SK-N-SH (cell line): ENCODE results near the gene PDZK1IP1. TPM values are rescaled to one million over a fixed set of nuclear protein-coding genes. Genes with fewer than 3 reads are reported as not detected.

ENCODE experiments used
- CTCF ChIA-PET: fragments of 300-600, 350-600 bp; formaldehyde crosslinking; extraction: SDS; loops from one replicate; lab custom pipeline; 2021; lab: Yijun Ruan, JAX
- POLR2A ChIA-PET: fragments of 350-600 bp; sonication (Branson Sonifier 250); formaldehyde crosslinking; extraction: SDS; loops from one replicate; lab custom pipeline; 2020; ENCODE audit warnings: antibody characterized with exemption, inconsistent platforms; lab: Yijun Ruan, JAX
- DNase-seq: peaks from one replicate; pipeline ENCODE4 v3.0.0; 2012
- H2AFZ ChIP-seq: fragments of 200-600 bp; sonication (generic); 2 replicates; pipeline ENCODE4 v1.8.1; 2016; ENCODE audit warnings: antibody characterized with exemption, mild to moderate bottlenecking, low read depth
- H3F3A ChIP-seq: fragments of 200-600 bp; sonication (generic); replicated peaks from 2 replicates; pipeline ENCODE3; 2016; ENCODE audit warnings: antibody characterized with exemption, mild to moderate bottlenecking; ENCODE audit not compliant: insufficient read depth
- H3K27ac ChIP-seq, 2 experiments: fragments of 200-500 bp in 1 of 2; fragments of 200-600 bp in 1 of 2; sonication (Bioruptor generic) in 1 of 2; sonication (generic), shearing (Covaris generic) in 1 of 2; 2 replicates each; pipeline versions ENCODE4 v1.5.1 to v1.6.1; 2014 to 2016; ENCODE audit warnings: low read depth in 2 of 2, inconsistent platforms in 1 of 2, low read length in 1 of 2, mild to moderate bottlenecking in 1 of 2, mixed read lengths in 1 of 2
- H3K27me3 ChIP-seq: fragments of 200-600 bp; sonication (generic), shearing (Covaris generic); 2 replicates; pipeline ENCODE4 v1.6.1; 2016; ENCODE audit warnings: mixed run types; ENCODE audit not compliant: insufficient read depth
- H3K36me3 ChIP-seq, 2 experiments: fragments of 200-500 bp in 1 of 2; fragments of 200-600 bp in 1 of 2; sonication (Bioruptor generic) in 1 of 2; sonication (generic) in 1 of 2; replicated peaks in 1 of 2; 2 replicates each; pipeline versions ENCODE3 to v1.5.1; 2014 to 2016; ENCODE audit warnings: low read length in 1 of 2, mild to moderate bottlenecking in 1 of 2; ENCODE audit not compliant: insufficient read depth in 2 of 2, control insufficient read depth in 1 of 2
- H3K4me1 ChIP-seq, 2 experiments: fragments of 200-500 bp in 1 of 2; fragments of 200-600 bp in 1 of 2; sonication (Bioruptor generic) in 1 of 2; sonication (generic), shearing (Covaris generic) in 1 of 2; 2 replicates each; pipeline versions ENCODE4 v1.5.1 to v1.6.1; 2014 to 2016; ENCODE audit warnings: low read depth in 1 of 2, low read length in 1 of 2, mixed run types in 1 of 2; ENCODE audit not compliant: insufficient read depth in 2 of 2, control insufficient read depth in 1 of 2
- H3K4me2 ChIP-seq: fragments of 200-600 bp; sonication (generic), shearing (Covaris generic); 2 replicates; pipeline ENCODE4 v1.6.1; 2017; ENCODE audit warnings: mixed run types
- H3K4me3 ChIP-seq, 2 experiments: fragments of 200-500 bp in 1 of 2; fragments of 200-600 bp in 1 of 2; sonication (Bioruptor generic) in 1 of 2; sonication (generic), shearing (Covaris generic) in 1 of 2; 2 replicates each; pipeline versions ENCODE4 v1.5.1 to v1.8.1; 2014 to 2016; ENCODE audit warnings: low read depth in 2 of 2, inconsistent platforms in 1 of 2, low read length in 1 of 2, mild to moderate bottlenecking in 1 of 2, mixed read lengths in 1 of 2, moderate library complexity in 1 of 2
- H3K79me2 ChIP-seq: fragments of 200-600 bp; sonication (generic); 2 replicates; pipeline ENCODE4 v1.8.1; 2017; ENCODE audit warnings: mild to moderate bottlenecking; ENCODE audit not compliant: insufficient read depth
- H3K9ac ChIP-seq: fragments of 200-600 bp; sonication (generic); 2 replicates; pipeline ENCODE4 v1.6.1; 2017; ENCODE audit warnings: mixed run types
- H3K9me2 ChIP-seq: fragments of 200-600 bp; sonication (generic); 2 replicates; pipeline ENCODE4 v1.6.1; 2017; ENCODE audit warnings: mixed run types
- H3K9me3 ChIP-seq: fragments of 200-600 bp; sonication (generic); 2 replicates; pipeline ENCODE4 v1.6.1; 2017; ENCODE audit warnings: mixed run types, mild to moderate bottlenecking, moderate library complexity
- H4K20me1 ChIP-seq: fragments of 200-600 bp; sonication (generic); 2 replicates; pipeline ENCODE4 v1.6.1; 2017; ENCODE audit warnings: mild to moderate bottlenecking, mixed run types; ENCODE audit not compliant: insufficient read depth
- EP300 ChIP-seq, 2 experiments: IDR thresholded peaks; 2 replicates each; pipeline versions ENCODE4 v1.4.0 to v1.6.1; 2012; ENCODE audit warnings: borderline replicate concordance in 1 of 2, low read depth in 1 of 2, low read length in 1 of 2
- GABPA ChIP-seq: IDR thresholded peaks from 2 replicates; pipeline ENCODE4 v1.4.0; 2012; ENCODE audit warnings: low read depth, mild to moderate bottlenecking
- GATA2 ChIP-seq: sonication (generic); formaldehyde crosslinking; IDR thresholded peaks from 2 replicates; pipeline ENCODE4 v1.5.0; 2020; ENCODE audit warnings: mild to moderate bottlenecking, missing genetic modification reagents
- SIN3A ChIP-seq: IDR thresholded peaks from 2 replicates; pipeline ENCODE4 v1.6.1; 2012; ENCODE audit warnings: low read depth, mild to moderate bottlenecking, low read length, moderate library complexity, borderline replicate concordance
- USF2 ChIP-seq: fragments of 150-350 bp; IDR thresholded peaks from 2 replicates; pipeline ENCODE4 v1.6.1; 2017; ENCODE audit warnings: antibody characterized with exemption, low read length, low read depth, borderline replicate concordance
- ZBTB33 ChIP-seq: IDR thresholded peaks from 2 replicates; pipeline ENCODE4 v1.4.0; 2012; ENCODE audit warnings: low read depth, borderline replicate concordance
- WGBS: methylation state at CpG from one replicate; pipeline ENCODE4 v1.1.6; 2017; ENCODE audit warnings: low lambda C conversion rate; 5-methylcytosine and 5-hydroxymethylcytosine counted together
- polyA plus RNA-seq, 3 experiments: library from polyadenylated mRNA; depleted of rRNA; stranded (reverse); fragments of >200 nt; gene quantifications; 2 replicates each; pipeline ENCODE4 v1.2.3, GENCODE V29; 2012
- TF ChIP-seq, protein P1 (sequence below): fragments of 200-600 bp; sonication (generic); IDR thresholded peaks from 2 replicates; pipeline ENCODE4 v1.6.1; 2017; ENCODE audit warnings: antibody characterized with exemption, mild to moderate bottlenecking, moderate library complexity
- TF ChIP-seq, protein P2 (sequence below): IDR thresholded peaks from 2 replicates; pipeline ENCODE4; 2012

PDZK1IP1 gene
- not detected in 2 replicates for polyA plus RNA-seq (2012; rRNA removed)
- not detected in 2 replicates for polyA plus RNA-seq (2012; cell fraction: cytosol; rRNA removed)
- not detected in 2 replicates for polyA plus RNA-seq (2012; cell fraction: nucleus; rRNA removed)

- no peaks in the 10 kb centered on the region for H3K79me2 ChIP-seq
- no peaks in the 10 kb centered on the region for H3K9me3 ChIP-seq
- H3K9ac ChIP-seq = no peak within 1 kb of the TSS
- no peak within 1 kb of the TSS for H3K4me3 ChIP-seq
- H3K4me1 ChIP-seq = peaks cover 0 to 3% of the 10 kb centered on the region in 2 experiments; a peak in 1 of 4 replicates
- DNase-seq = no peak
- POLR2A ChIA-PET = interaction anchor here (0.6 kb wide), 1 partner anchor 121 kb away, joined by 3 read pairs; no protein-coding TSS in a partner anchor
- H4K20me1 ChIP-seq = no peaks in the 10 kb centered on the region
- TF ChIP-seq ZBTB33 (no peak), GATA2 (CRISPR knock-in tag) (no peak), SIN3A (no peak), USF2 (no peak), GABPA (no peak), EP300 (IDR thresholded peaks at IDR 0.05; ENCODE audit: borderline replicate concordance in 1 of 2, low read depth in 1 of 2, low read length in 1 of 2) (no peak)
- TF ChIP-seq, protein P1, sequence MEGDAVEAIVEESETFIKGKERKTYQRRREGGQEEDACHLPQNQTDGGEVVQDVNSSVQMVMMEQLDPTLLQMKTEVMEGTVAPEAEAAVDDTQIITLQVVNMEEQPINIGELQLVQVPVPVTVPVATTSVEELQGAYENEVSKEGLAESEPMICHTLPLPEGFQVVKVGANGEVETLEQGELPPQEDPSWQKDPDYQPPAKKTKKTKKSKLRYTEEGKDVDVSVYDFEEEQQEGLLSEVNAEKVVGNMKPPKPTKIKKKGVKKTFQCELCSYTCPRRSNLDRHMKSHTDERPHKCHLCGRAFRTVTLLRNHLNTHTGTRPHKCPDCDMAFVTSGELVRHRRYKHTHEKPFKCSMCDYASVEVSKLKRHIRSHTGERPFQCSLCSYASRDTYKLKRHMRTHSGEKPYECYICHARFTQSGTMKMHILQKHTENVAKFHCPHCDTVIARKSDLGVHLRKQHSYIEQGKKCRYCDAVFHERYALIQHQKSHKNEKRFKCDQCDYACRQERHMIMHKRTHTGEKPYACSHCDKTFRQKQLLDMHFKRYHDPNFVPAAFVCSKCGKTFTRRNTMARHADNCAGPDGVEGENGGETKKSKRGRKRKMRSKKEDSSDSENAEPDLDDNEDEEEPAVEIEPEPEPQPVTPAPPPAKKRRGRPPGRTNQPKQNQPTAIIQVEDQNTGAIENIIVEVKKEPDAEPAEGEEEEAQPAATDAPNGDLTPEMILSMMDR = no peak
- H3K9me2 ChIP-seq = no peaks in the 10 kb centered on the region
- H3K27me3 ChIP-seq = no peaks in the 10 kb centered on the region
- H3K36me3 ChIP-seq = no peaks in the 10 kb centered on the region
- CTCF ChIA-PET = interaction anchor here (0.6 to 10.7 kb wide), 8 partner anchors 8 to 245 kb away, joined by 3 to 143 read pairs (median 4); no protein-coding TSS in a partner anchor
- WGBS = 63% methylated on average over 10 of the region's 16 CpGs
- no peak within 1 kb of the TSS for H3K27ac ChIP-seq
- H3K4me2 ChIP-seq = no peak within 1 kb of the TSS
- no peak within 1 kb of the TSS for H2AFZ ChIP-seq
- H3F3A ChIP-seq = no peaks in the 10 kb centered on the region
Measured at GRCh38 chr1:47189844-47190508, at the start of gene PDZK1IP1. Gene PDZK1IP1, minus strand, starts transcription at chr1:47190036. Its CDS starts 104 bp downstream, at chr1:47189932.

- H3K36me3 ChIP-seq = no peaks in the 10 kb centered on the region
- no peaks in the 10 kb centered on the region for H3K9me3 ChIP-seq
- H3K4me3 ChIP-seq = no peak overlapping the region
- H2AFZ ChIP-seq = no peak overlapping the region
- CTCF ChIA-PET = interaction anchor here (1.4 to 1.7 kb wide), 2 partner anchors 38 to 60 kb away, joined by 3 to 6 read pairs; no protein-coding TSS in a partner anchor
- no peaks in the 10 kb centered on the region for H3K9me2 ChIP-seq
- peaks cover 3% of the 10 kb centered on the region for H3F3A ChIP-seq
- 45% methylated on average over 5 of the region's 5 CpGs for WGBS
- no peak for DNase-seq
- H3K4me2 ChIP-seq = no peak overlapping the region
- H4K20me1 ChIP-seq = no peaks in the 10 kb centered on the region
- no peaks in the 10 kb centered on the region for H3K4me1 ChIP-seq
- no peak overlapping the region for H3K9ac ChIP-seq
- peaks cover 16% of the 10 kb centered on the region; the same call in 1 of the 2 replicates for H3K27me3 ChIP-seq
- no peak for TF ChIP-seq GATA2 (CRISPR knock-in tag)
- no peak for TF ChIP-seq GABPA
- no peak for TF ChIP-seq EP300 (IDR thresholded peaks at IDR 0.05; ENCODE audit: borderline replicate concordance in 1 of 2, low read depth in 1 of 2, low read length in 1 of 2)
- TF ChIP-seq, protein P2, sequence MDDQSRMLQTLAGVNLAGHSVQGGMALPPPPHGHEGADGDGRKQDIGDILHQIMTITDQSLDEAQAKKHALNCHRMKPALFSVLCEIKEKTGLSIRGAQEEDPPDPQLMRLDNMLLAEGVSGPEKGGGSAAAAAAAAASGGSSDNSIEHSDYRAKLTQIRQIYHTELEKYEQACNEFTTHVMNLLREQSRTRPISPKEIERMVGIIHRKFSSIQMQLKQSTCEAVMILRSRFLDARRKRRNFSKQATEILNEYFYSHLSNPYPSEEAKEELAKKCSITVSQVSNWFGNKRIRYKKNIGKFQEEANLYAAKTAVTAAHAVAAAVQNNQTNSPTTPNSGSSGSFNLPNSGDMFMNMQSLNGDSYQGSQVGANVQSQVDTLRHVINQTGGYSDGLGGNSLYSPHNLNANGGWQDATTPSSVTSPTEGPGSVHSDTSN = no peak
- POLR2A ChIA-PET = no interaction called here
- H3K27ac ChIP-seq = no peak overlapping the region
- no peaks in the 10 kb centered on the region for H3K79me2 ChIP-seq
Measured at GRCh38 chr1:47238935-47239592, 49.2 kb upstream of the PDZK1IP1 start.
